ENCODE measurements around the gene NR6A1.

The NR6A1 gene

DNA sequence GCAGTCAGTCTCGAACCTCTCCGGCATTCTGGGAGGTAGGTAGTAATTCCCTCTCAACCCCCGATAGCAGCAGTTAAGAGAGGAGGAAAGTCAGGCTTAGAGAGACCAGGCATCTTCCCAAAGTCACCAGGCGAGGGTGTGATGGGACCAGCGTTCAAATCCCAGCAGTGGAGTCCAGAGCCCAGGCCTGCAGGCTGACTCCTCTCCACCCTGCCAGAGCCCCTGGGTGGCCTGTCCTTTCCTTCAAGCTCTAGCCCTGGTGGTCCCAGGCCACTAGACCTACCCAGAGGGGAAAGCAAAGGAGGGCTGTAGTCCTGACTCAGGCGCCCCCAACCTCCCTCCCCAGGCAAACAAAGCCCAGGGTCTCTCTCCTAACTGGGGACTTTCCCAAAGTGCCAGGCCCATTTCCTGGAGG is 259.7 kb downstream of the NR6A1 start:
- H3K4me3 ChIP-seq (ENCODE audit: low read depth, low read length) = no peak overlapping the region
- in situ Hi-C loops (cut with HindIII; ENCODE audit: low sequenced_read_pairs) = no loop called here
- DNase-seq (ENCODE audit: low read depth) = no peak
- TF ChIP-seq, protein P1, sequence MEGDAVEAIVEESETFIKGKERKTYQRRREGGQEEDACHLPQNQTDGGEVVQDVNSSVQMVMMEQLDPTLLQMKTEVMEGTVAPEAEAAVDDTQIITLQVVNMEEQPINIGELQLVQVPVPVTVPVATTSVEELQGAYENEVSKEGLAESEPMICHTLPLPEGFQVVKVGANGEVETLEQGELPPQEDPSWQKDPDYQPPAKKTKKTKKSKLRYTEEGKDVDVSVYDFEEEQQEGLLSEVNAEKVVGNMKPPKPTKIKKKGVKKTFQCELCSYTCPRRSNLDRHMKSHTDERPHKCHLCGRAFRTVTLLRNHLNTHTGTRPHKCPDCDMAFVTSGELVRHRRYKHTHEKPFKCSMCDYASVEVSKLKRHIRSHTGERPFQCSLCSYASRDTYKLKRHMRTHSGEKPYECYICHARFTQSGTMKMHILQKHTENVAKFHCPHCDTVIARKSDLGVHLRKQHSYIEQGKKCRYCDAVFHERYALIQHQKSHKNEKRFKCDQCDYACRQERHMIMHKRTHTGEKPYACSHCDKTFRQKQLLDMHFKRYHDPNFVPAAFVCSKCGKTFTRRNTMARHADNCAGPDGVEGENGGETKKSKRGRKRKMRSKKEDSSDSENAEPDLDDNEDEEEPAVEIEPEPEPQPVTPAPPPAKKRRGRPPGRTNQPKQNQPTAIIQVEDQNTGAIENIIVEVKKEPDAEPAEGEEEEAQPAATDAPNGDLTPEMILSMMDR (IDR thresholded peaks at IDR 0.05; ENCODE audit: low read depth, low read length, missing control alignments) = no peak

DNA sequence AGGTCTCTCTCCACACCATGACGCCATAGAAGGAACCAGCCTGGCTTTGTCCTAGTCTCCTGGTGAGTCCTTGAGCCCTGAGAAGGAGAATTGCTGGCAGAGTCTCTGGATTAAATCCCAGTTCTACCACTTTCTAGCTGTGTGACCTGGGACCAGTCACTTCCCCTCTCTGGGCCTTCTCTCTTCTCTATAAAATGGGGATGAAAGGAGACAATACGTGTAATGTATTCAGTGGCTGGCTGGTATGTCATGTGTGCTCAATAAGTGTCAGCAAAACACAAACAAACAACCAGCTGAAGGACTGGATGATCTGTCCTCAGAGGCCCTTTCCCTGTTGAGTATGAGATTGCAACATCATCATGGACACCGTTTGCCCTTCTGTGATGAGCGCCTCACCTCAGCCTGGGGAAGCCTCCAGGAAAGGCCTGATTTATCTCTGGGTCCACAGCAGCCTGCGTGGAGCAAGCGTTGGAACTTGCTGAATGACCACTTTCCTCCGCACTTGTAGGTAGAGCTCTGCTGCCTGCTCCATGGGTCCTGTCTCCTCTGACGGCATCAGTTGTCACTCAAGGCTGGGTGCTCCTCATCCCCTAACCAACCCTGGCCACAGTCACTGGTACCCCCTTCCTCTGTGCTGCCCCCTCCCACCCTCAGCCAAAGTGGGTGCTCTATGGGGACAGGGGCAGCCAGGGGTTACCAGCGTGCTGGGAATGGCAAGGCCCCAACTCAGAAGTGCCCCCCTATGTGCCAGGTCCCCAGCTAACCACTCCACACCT is 260.3 kb downstream of the NR6A1 start:
- H3K4me3 ChIP-seq (ENCODE audit: low read depth, low read length) = no peak overlapping the region
- TF ChIP-seq, protein P1 (IDR thresholded peaks at IDR 0.05; ENCODE audit: low read depth, low read length, missing control alignments) = no peak
- in situ Hi-C loops (cut with HindIII; ENCODE audit: low sequenced_read_pairs) = no loop called here
- DNase-seq (ENCODE audit: low read depth) = no peak

DNA sequence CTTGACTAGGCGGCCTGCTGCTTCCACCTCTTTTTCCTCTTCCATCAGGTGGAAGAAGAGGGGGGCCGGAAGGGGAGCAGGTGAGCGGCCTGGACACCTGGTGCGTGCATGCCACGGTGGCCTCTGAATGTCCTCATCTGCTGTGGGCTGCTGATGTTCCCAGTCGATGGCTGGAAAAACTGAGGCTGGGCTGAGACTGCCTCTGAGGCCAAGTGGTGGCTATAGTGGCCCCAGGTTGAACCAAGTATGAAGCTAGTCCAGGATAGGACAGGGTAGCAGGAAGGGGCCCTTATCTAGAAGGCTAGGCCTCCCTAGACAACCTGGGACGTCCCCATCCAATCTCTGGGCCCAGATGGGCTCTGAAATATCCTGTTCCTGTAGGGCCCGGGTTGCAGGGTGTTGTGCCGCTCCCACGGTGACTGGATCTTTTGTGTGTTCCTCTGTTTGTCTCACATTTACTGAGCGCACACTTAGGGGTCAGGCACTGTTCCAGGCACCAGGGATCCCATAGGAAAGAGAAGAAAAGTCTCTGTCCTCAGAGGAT is 263.2 kb downstream of the NR6A1 start:
- TF ChIP-seq, protein P1 (IDR thresholded peaks at IDR 0.05; ENCODE audit: low read depth, low read length, missing control alignments) = no peak
- in situ Hi-C loops (cut with HindIII; ENCODE audit: low sequenced_read_pairs) = no loop called here
- no peak for DNase-seq (ENCODE audit: low read depth)

DNA sequence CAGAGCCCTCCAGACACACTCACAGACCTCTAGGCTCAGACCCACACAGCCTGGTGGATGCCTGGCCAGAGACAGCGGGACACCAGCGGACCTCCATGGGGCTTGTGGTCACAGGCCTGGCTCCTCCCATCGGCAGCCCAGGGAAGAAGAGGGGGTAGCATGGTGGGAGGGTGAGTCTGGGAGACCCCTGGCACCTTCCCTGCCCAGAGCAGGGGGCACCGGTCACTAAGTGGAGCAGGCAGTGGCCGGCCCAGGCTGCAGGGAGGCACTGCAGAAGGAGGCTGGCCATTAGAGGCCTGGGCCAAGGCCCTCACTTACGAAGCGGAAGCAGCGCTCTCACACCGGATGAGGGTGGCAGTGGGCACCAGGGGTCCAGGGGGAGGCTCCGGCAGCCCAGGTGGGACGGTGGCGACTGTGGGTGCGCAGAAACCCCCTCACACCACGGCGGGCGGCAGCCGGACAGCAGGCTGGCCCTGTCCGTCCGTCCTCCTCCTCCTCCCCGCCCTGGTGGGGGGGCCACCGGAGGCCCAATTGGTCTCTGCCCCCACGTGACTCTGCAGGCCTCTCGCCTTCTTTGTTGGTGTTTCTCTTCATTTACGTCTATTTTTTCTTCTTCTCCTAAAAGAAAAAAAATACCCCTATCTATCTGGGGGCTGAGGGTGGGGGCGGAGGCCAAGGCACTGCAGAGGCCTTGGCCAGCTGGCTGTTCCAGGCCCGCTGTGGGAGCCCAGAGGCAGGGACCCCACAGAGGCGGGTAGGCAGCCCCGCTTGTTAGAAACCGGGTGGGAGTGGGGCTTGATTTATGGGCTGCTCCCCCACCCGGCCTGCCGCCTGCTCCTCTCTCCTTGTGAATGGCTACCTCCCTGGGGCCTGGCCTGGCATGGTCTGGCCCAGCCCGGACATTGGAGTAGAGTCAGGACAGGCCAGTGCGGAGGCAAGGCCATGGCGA is 263.9 kb downstream of the NR6A1 start, which contains the start of gene NR5A1:
TSS of gene NR5A1 (minus strand) at position 469 of the 949 bp plus-strand sequence. CDS start 4,004 bp downstream, outside the sequence.
- TF ChIP-seq, protein P1 (IDR thresholded peaks at IDR 0.05; ENCODE audit: low read depth, low read length, missing control alignments) = no peak
- no peak within 1 kb of the TSS for H3K4me3 ChIP-seq (ENCODE audit: low read depth, low read length)
- DNase-seq (ENCODE audit: low read depth) = no peak
- in situ Hi-C loops (cut with HindIII; ENCODE audit: low sequenced_read_pairs) = no loop called here

More for the DNA sequence above, 263.2 kb downstream of the NR6A1 start:
- no peak overlapping the region for H3K4me3 ChIP-seq (ENCODE audit: low read depth, low read length)

- in situ Hi-C loops (cut with HindIII; ENCODE audit: low sequenced_read_pairs) = no loop called here
Observed at GRCh38 chr9:124506433-124506832, 264.7 kb downstream of the NR6A1 start.

More at GRCh38 chr9:124506433-124506832, 264.7 kb downstream of the NR6A1 start:
- no peak overlapping the region for H3K4me3 ChIP-seq (ENCODE audit: low read depth, low read length)
- no peak for DNase-seq (ENCODE audit: low read depth)
- TF ChIP-seq, protein P1 (IDR thresholded peaks at IDR 0.05; ENCODE audit: low read depth, low read length, missing control alignments) = no peak

Measured in astrocyte of the cerebellum (primary cell).